ENCODE results near the gene CES4A.
"Not testable (repeated sequence)": the region's sequence is repeated elsewhere in the genome, so short reads cannot be mapped to it uniquely, and the experiment has no call there.

CES4A gene

GRCh38 chr16:66991545-66992077 lies 3.2 kb downstream of the CES4A start:
- no peak for DNase-seq (ENCODE audit: low read depth)

GRCh38 chr16:66993558-66993957 lies 5.2 kb downstream of the CES4A start:
- not testable (repeated sequence) for DNase-seq (ENCODE audit: low read depth)

- peak; percentile 92 for DNase-seq (ENCODE audit: low read depth)
These were observed 8.1 kb downstream of the CES4A start for GRCh38 chr16:66996324-66996982.

- DNase-seq (ENCODE audit: low read depth), result no peak
These were observed 8.6 kb downstream of the CES4A start for GRCh38 chr16:66996983-66997358.

GRCh38 chr16:67000384-67001351 lies 12.3 kb downstream of the CES4A start:
- peak; percentile 41 for DNase-seq (ENCODE audit: low read depth)

GRCh38 chr16:67001726-67002125 lies 13.3 kb downstream of the CES4A start:
- no peak for DNase-seq (ENCODE audit: low read depth)

- peak; percentile 60 for DNase-seq (ENCODE audit: low read depth)
These were observed 18.7 kb downstream of the CES4A start for GRCh38 chr16:67006930-67007658.

- DNase-seq (ENCODE audit: low read depth), result no peak
These were observed 20.8 kb downstream of the CES4A start for GRCh38 chr16:67009158-67009557.

GRCh38 chr16:67011274-67011673 lies 22.9 kb downstream of the CES4A start:
- DNase-seq (ENCODE audit: low read depth), result no peak

GRCh38 chr16:67013233-67013822 lies 24.9 kb downstream of the CES4A start:
- no peak for DNase-seq (ENCODE audit: low read depth)

GRCh38 chr16:67013823-67014633 lies 25.6 kb downstream of the CES4A start:
- peak; percentile 38 for DNase-seq (ENCODE audit: low read depth)

GRCh38 chr16:67014634-67015312 lies 26.4 kb downstream of the CES4A start:
- DNase-seq (ENCODE audit: low read depth), result no peak

GRCh38 chr16:67015313-67015731 lies 26.9 kb downstream of the CES4A start:
- no peak for DNase-seq (ENCODE audit: low read depth)

- DNase-seq (ENCODE audit: low read depth), result no peak
These were observed 27.8 kb downstream of the CES4A start for GRCh38 chr16:67016143-67016542.

GRCh38 chr16:67016681-67017420 lies 28.5 kb downstream of the CES4A start:
- no peak for DNase-seq (ENCODE audit: low read depth)

- no peak for DNase-seq (ENCODE audit: low read depth)
These were observed 29.0 kb downstream of the CES4A start for GRCh38 chr16:67017421-67017750.

- peak; percentile 96 for DNase-seq (ENCODE audit: low read depth)
These were observed 29.6 kb downstream of the CES4A start for GRCh38 chr16:67017810-67018488.

- no peak for DNase-seq (ENCODE audit: low read depth)
These were observed 30.8 kb downstream of the CES4A start for GRCh38 chr16:67019171-67019570.

GRCh38 chr16:67021321-67021720 lies 32.9 kb downstream of the CES4A start:
- no peak for DNase-seq (ENCODE audit: low read depth)

Data from iris pigment epithelial cell (primary cell).